Suprapubic skin (tissue), 4 donors: ENCODE data around the gene DDX51. TPM values are rescaled to one million over a fixed set of nuclear protein-coding genes. Genes with fewer than 3 reads are reported as not detected.

Experiments
- DNase-seq, 2 donors: peaks; one replicate each; pipeline ENCODE4 v3.0.0-alpha.2; 2019; ENCODE audit warnings: low spot score in 2 of 2
- H3K27ac ChIP-seq: fragments of 200-600 bp; sonication (generic); one replicate; pipeline ENCODE4 v1.5.1; 2019
- H3K27me3 ChIP-seq: fragments of 200-600 bp; sonication (generic); one replicate; pipeline ENCODE4 v1.5.1; 2019
- H3K36me3 ChIP-seq: fragments of 200-600 bp; sonication (generic); one replicate; pipeline ENCODE4 v1.5.1; 2019
- H3K4me1 ChIP-seq: fragments of 200-600 bp; sonication (generic); one replicate; pipeline ENCODE4 v1.5.1; 2019
- H3K4me3 ChIP-seq: fragments of 200-600 bp; sonication (generic); one replicate; pipeline ENCODE4 v1.5.1; 2019; ENCODE audit warnings: mild to moderate bottlenecking
- H3K9me3 ChIP-seq: fragments of 200-600 bp; sonication (generic); one replicate; pipeline ENCODE4 v1.5.1; 2019
- CTCF ChIP-seq, 2 donors: fragments of 200-600 bp in 1 of 2; fragments of 450-650 bp in 1 of 2; sonication (generic) in 1 of 2; IDR thresholded peaks; one replicate each; pipeline ENCODE4 v1.5.1; 2016 to 2019; ENCODE audit warnings: antibody characterized with exemption in 2 of 2, mild to moderate bottlenecking in 1 of 2, moderate library complexity in 1 of 2
- EP300 ChIP-seq: sonication (generic); formaldehyde crosslinking; IDR thresholded peaks from one replicate; pipeline ENCODE4 v1.6.1; 2017; ENCODE audit warnings: antibody characterized with exemption
- POLR2A ChIP-seq, 2 donors: fragments of 450-650 bp; IDR thresholded peaks; one replicate each; pipeline ENCODE4 v1.6.1; 2017; ENCODE audit warnings: antibody characterized with exemption in 2 of 2, mild to moderate bottlenecking in 2 of 2, moderate library complexity in 2 of 2
- POLR2AphosphoS5 ChIP-seq, 3 donors: sonication (generic); formaldehyde crosslinking; IDR thresholded peaks; one replicate each; pipeline ENCODE4 v1.6.1; 2017; ENCODE audit warnings: antibody characterized with exemption in 3 of 3
- WGBS: methylation state at CpG from one replicate; pipeline ENCODE4 v1.1.5; 2018; 5-methylcytosine and 5-hydroxymethylcytosine counted together
- total RNA-seq, 4 donors: library from RNA; depleted of rRNA; stranded (reverse); fragments of >200 nt; gene quantifications; one replicate each; pipeline ENCODE4 v1.1.0, GENCODE V29; 2016

DDX51 gene
- total RNA-seq, 4 donors from 2014 or later = 21.1 to 39.6 (median 23.7) TPM

- H3K27ac ChIP-seq = no peak overlapping the region
- peaks cover 24% of the 10 kb centered on the region for H3K27me3 ChIP-seq
- no peaks in the 10 kb centered on the region for H3K36me3 ChIP-seq
- peak overlapping the region; percentile 0 for H3K4me3 ChIP-seq
- H3K9me3 ChIP-seq = no peaks in the 10 kb centered on the region
- TF ChIP-seq POLR2A (IDR thresholded peaks at IDR 0.05) (no peak), CTCF (IDR thresholded peaks at IDR 0.05) (no peak), EP300 (no peak), POLR2AphosphoS5 (IDR thresholded peaks at IDR 0.05) (no peak)
- peaks cover 13% of the 10 kb centered on the region for H3K4me1 ChIP-seq
- WGBS = 67% methylated on average over 24 of the region's 24 CpGs
- no peak for DNase-seq
Measured at GRCh38 chr12:132186208-132186856, 42.2 kb upstream of the DDX51 start.

GRCh38 chr12:132185705-132186104 is 41.6 kb upstream of the DDX51 start:
- no peak for DNase-seq
- WGBS = 74% methylated on average over 16 of the region's 16 CpGs
- Histone ChIP-seq H3K4me3 (peak overlapping the region; percentile 0), H3K9me3 (no peaks in the 10 kb centered on the region), H3K27ac (no peak overlapping the region), H3K27me3 (peaks cover 24% of the 10 kb centered on the region), H3K36me3 (no peaks in the 10 kb centered on the region), H3K4me1 (peaks cover 13% of the 10 kb centered on the region)
- TF ChIP-seq EP300 = no peak
- TF ChIP-seq POLR2A (IDR thresholded peaks at IDR 0.05) = no peak
- no peak for TF ChIP-seq POLR2AphosphoS5 (IDR thresholded peaks at IDR 0.05)
- TF ChIP-seq CTCF (IDR thresholded peaks at IDR 0.05) = no peak

- Histone ChIP-seq H3K36me3 (no peaks in the 10 kb centered on the region), H3K27ac (no peak overlapping the region), H3K9me3 (no peaks in the 10 kb centered on the region), H3K27me3 (peaks cover 47% of the 10 kb centered on the region), H3K4me1 (no peaks in the 10 kb centered on the region), H3K4me3 (no peak overlapping the region)
- TF ChIP-seq POLR2A (IDR thresholded peaks at IDR 0.05) = no peak
- no peak for TF ChIP-seq EP300
- TF ChIP-seq POLR2AphosphoS5 (IDR thresholded peaks at IDR 0.05) = no peak
- no peak for TF ChIP-seq CTCF (IDR thresholded peaks at IDR 0.05)
- no peak for DNase-seq
- WGBS = 92% methylated on average over 10 of the region's 10 CpGs
Measured at GRCh38 chr12:132182711-132183365, 38.7 kb upstream of the DDX51 start.

- TF ChIP-seq POLR2AphosphoS5 (IDR thresholded peaks at IDR 0.05) = no peak
- no peak for TF ChIP-seq POLR2A (IDR thresholded peaks at IDR 0.05)
- TF ChIP-seq EP300 = no peak
- TF ChIP-seq CTCF (IDR thresholded peaks at IDR 0.05) = no peak
- DNase-seq = no peak
- Histone ChIP-seq H3K4me3 (no peak overlapping the region), H3K4me1 (no peaks in the 10 kb centered on the region), H3K9me3 (no peaks in the 10 kb centered on the region), H3K36me3 (no peaks in the 10 kb centered on the region), H3K27me3 (peaks cover 49% of the 10 kb centered on the region), H3K27ac (no peak overlapping the region)
- WGBS = 94% methylated on average over 16 of the region's 21 CpGs
Measured at GRCh38 chr12:132182206-132182710, 38.1 kb upstream of the DDX51 start.

- H3K4me1 ChIP-seq = no peaks in the 10 kb centered on the region
- DNase-seq = no peak
- no peaks in the 10 kb centered on the region for H3K36me3 ChIP-seq
- peaks cover 55% of the 10 kb centered on the region for H3K27me3 ChIP-seq
- TF ChIP-seq CTCF (IDR thresholded peaks at IDR 0.05) (no peak), EP300 (no peak), POLR2AphosphoS5 (IDR thresholded peaks at IDR 0.05) (no peak), POLR2A (IDR thresholded peaks at IDR 0.05) (no peak)
- WGBS = 70% methylated on average over 21 of the region's 33 CpGs
- H3K4me3 ChIP-seq = no peak overlapping the region
- no peak overlapping the region for H3K27ac ChIP-seq
- H3K9me3 ChIP-seq = no peaks in the 10 kb centered on the region
Measured at GRCh38 chr12:132181570-132182200, 37.6 kb upstream of the DDX51 start.
